ENCODE results near the gene CCDC51. TPM values are rescaled to one million over a fixed set of nuclear protein-coding genes. Genes with fewer than 3 reads are reported as not detected.

Gene CCDC51
- total and polyA plus RNA-seq, 2 experiments from 2014 or later: 20.8 to 24.1 TPM

DNA sequence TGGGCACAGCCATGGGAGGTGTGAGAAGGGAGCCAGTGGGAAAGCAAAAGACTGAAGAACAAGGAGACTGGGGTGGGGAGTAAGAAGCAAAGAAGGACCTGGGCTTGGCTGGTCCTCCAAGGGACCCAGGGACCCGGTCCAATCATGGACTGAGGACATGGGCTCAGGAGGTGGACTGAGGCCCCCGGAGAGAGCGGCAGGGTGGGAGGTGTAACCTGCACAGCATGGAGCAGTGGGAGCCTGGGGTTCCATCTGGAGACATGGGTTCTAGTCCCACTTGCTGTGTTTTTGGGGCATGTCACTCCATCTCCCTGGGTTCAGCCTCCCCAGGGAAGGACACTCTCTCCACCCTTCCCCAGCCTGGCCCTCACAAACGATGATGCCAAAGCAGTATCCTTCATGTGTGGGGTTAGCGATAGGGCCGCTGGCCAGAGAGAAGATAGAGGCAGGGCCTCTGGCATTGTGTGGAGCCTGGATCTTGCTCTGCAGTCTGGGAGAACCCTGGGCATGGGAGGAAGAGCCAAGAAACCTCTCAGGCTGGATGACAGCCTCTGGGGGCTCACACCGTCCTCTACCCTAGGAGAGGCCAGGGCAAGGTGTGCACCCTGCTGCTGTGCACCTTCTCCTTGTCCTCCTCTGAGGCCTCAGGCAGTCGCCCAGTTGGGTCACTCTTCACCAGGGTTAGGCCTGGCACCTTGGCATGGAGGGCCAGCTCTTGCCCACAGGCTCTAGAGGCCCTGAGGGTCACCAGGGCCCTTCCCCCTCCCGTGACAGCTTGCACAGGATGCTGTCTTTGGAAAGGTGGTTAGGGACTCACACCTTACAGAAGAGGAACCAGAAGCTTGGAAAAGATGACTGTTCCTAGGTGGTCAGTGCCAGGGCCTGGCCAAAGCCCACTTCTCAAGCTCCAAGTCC lies 41.9 kb downstream of the CCDC51 start:
- Histone ChIP-seq H2AFZ (no peak overlapping the region), H3K4me1 (ENCODE audit: insufficient read depth) (no peaks in the 10 kb centered on the region), H3K36me3 (ENCODE audit: insufficient read depth) (no peaks in the 10 kb centered on the region), H3K4me3 (no peak overlapping the region), H3K79me2 (replicated peaks; ENCODE audit: insufficient read depth) (no peaks in the 10 kb centered on the region), H3K27ac (ENCODE audit: low read depth) (no peak overlapping the region), H3K9me2 (ENCODE audit: insufficient read depth) (no peaks in the 10 kb centered on the region), H4K20me1 (replicated peaks; ENCODE audit: insufficient read depth) (no peaks in the 10 kb centered on the region; the same call in 1 of the 2 replicates), H3F3A (replicated peaks; ENCODE audit: low read depth) (no peaks in the 10 kb centered on the region; the same call in 1 of the 2 replicates), H3K4me2 (no peak overlapping the region), H3K27me3 (ENCODE audit: insufficient read depth) (no peaks in the 10 kb centered on the region)
- no peak for DNase-seq (ENCODE audit: low spot score)
- Mint-ChIP-seq H3K36me3 (ENCODE audit: low read depth) (peaks cover 29% of the 10 kb centered on the region), H3K27me3 (ENCODE audit: insufficient read depth, low read depth, poor library complexity) (peaks cover 7% of the 10 kb centered on the region), H3K4me1 (peaks cover 11% of the 10 kb centered on the region), H3K9me3 (no peaks in the 10 kb centered on the region), H3K27ac (no peak overlapping the region), H3K4me3 (no peak overlapping the region)
- no peak; the same call in 2 of the 3 replicates for ATAC-seq
- TF ChIP-seq STAT1 (IDR thresholded peaks at IDR 0.05; ENCODE audit: unreplicated experiment) (no peak), NANOG (IDR thresholded peaks at IDR 0.05; ENCODE audit: borderline replicate concordance) (no peak), ZNF114 (CRISPR knock-in tag; IDR thresholded peaks at IDR 0.05) (no peak), ZNF331 (CRISPR knock-in tag; IDR thresholded peaks at IDR 0.05; ENCODE audit: low read depth) (no peak), EZH2phosphoT487 (IDR thresholded peaks at IDR 0.05; ENCODE audit: unreplicated experiment) (no peak), POLR2AphosphoS5 (IDR thresholded peaks at IDR 0.05; ENCODE audit: low read depth) (no peak), JUNB (IDR thresholded peaks at IDR 0.05; ENCODE audit: unreplicated experiment) (no peak)
- TF ChIP-seq, protein P1, sequence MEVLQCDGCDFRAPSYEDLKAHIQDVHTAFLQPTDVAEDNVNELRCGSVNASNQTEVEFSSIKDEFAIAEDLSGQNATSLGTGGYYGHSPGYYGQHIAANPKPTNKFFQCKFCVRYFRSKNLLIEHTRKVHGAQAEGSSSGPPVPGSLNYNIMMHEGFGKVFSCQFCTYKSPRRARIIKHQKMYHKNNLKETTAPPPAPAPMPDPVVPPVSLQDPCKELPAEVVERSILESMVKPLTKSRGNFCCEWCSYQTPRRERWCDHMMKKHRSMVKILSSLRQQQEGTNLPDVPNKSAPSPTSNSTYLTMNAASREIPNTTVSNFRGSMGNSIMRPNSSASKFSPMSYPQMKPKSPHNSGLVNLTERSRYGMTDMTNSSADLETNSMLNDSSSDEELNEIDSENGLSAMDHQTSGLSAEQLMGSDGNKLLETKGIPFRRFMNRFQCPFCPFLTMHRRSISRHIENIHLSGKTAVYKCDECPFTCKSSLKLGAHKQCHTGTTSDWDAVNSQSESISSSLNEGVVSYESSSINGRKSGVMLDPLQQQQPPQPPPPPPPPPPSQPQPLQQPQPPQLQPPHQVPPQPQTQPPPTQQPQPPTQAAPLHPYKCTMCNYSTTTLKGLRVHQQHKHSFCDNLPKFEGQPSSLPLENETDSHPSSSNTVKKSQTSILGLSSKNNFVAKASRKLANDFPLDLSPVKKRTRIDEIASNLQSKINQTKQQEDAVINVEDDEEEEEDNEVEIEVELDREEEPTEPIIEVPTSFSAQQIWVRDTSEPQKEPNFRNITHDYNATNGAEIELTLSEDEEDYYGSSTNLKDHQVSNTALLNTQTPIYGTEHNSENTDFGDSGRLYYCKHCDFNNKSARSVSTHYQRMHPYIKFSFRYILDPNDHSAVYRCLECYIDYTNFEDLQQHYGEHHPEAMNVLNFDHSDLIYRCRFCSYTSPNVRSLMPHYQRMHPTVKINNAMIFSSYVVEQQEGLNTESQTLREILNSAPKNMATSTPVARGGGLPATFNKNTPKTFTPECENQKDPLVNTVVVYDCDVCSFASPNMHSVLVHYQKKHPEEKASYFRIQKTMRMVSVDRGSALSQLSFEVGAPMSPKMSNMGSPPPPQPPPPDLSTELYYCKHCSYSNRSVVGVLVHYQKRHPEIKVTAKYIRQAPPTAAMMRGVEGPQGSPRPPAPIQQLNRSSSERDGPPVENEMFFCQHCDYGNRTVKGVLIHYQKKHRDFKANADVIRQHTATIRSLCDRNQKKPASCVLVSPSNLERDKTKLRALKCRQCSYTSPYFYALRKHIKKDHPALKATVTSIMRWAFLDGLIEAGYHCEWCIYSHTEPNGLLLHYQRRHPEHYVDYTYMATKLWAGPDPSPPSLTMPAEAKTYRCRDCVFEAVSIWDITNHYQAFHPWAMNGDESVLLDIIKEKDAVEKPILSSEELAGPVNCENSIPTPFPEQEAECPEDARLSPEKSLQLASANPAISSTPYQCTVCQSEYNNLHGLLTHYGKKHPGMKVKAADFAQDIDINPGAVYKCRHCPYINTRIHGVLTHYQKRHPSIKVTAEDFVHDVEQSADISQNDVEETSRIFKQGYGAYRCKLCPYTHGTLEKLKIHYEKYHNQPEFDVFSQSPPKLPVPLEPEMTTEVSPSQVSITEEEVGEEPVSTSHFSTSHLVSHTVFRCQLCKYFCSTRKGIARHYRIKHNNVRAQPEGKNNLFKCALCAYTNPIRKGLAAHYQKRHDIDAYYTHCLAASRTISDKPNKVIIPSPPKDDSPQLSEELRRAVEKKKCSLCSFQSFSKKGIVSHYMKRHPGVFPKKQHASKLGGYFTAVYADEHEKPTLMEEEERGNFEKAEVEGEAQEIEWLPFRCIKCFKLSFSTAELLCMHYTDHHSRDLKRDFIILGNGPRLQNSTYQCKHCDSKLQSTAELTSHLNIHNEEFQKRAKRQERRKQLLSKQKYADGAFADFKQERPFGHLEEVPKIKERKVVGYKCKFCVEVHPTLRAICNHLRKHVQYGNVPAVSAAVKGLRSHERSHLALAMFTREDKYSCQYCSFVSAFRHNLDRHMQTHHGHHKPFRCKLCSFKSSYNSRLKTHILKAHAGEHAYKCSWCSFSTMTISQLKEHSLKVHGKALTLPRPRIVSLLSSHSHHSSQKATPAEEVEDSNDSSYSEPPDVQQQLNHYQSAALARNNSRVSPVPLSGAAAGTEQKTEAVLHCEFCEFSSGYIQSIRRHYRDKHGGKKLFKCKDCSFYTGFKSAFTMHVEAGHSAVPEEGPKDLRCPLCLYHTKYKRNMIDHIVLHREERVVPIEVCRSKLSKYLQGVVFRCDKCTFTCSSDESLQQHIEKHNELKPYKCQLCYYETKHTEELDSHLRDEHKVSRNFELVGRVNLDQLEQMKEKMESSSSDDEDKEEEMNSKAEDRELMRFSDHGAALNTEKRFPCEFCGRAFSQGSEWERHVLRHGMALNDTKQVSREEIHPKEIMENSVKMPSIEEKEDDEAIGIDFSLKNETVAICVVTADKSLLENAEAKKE (CRISPR knock-in tag; IDR thresholded peaks at IDR 0.05): no peak

All from GM23338 (cell line).